ENCODE data around the gene ZNF772. TPM values are rescaled to one million over a fixed set of nuclear protein-coding genes. Genes with fewer than 3 reads are reported as not detected.
"Not testable (repeated sequence)": the region's sequence is repeated elsewhere in the genome, so short reads cannot be mapped to it uniquely, and the experiment has no call there.

ZNF772 gene
- total RNA-seq, 4 donors from 2014 or later, result 11.6 to 18.3 (median 12.2) TPM

GRCh38 chr19:57499680-57500395, 22.5 kb upstream of the ZNF772 start, which contains the start of gene ZNF773:
TSS of gene ZNF773 (plus strand) at chr19:57499938. CDS start at chr19:57500081, 143 bp downstream.
- H3K4me3 ChIP-seq (ENCODE audit: low read depth, poor library complexity, severe bottlenecking), result peak within 1 kb of the TSS; percentile 72
- peak; percentile 95 to 99 for DNase-seq (ENCODE audit: low spot score in 2 of 2)
- TF ChIP-seq POLR2A (IDR thresholded peaks at IDR 0.05), result peak in 1 of 2 donors; percentile 20
- WGBS, 2 donors, result 1 to 2% methylated on average over 24 to 27 of the region's 69 CpGs
- intact Hi-C loops (cut with DNase I; ENCODE audit: low total_unique reads), result not testable (repeated sequence)

GRCh38 chr19:57499332-57499679, 21.9 kb upstream of the ZNF772 start:
- intact Hi-C loops (cut with DNase I; ENCODE audit: low total_unique reads); DNase-seq (ENCODE audit: low spot score in 2 of 2); H3K4me3 ChIP-seq (ENCODE audit: low read depth, poor library complexity, severe bottlenecking): not testable (repeated sequence)

GRCh38 chr19:57488299-57488644, 10.9 kb upstream of the ZNF772 start:
- DNase-seq (ENCODE audit: low spot score in 2 of 2); intact Hi-C loops (cut with DNase I; ENCODE audit: low total_unique reads); H3K4me3 ChIP-seq (ENCODE audit: low read depth, poor library complexity, severe bottlenecking): not testable (repeated sequence)
- WGBS, 2 donors, result 0% methylated on average over 1 of the region's 1 CpG

- 1 to 4% methylated on average over 32 to 45 of the region's 69 CpGs for WGBS, 2 donors
- H3K4me3 ChIP-seq (ENCODE audit: low read depth, poor library complexity, severe bottlenecking), result peak within 1 kb of the TSS; percentile 92
- peak; percentile 91 to 98 for DNase-seq (ENCODE audit: low spot score in 2 of 2)
- intact Hi-C loops (cut with DNase I; ENCODE audit: low total_unique reads), result not testable (repeated sequence)
Observed at GRCh38 chr19:57487477-57488298, 10.3 kb upstream of the ZNF772 start, which contains the start of gene ZNF419. TSS of gene ZNF419 (plus strand) at chr19:57487750. CDS start at chr19:57487951, 201 bp downstream.

GRCh38 chr19:57473646-57474045, 3.7 kb downstream of the ZNF772 start:
- intact Hi-C loops (cut with DNase I; ENCODE audit: low total_unique reads), result no loop called here
- DNase-seq (ENCODE audit: low spot score in 2 of 2), result no peak
- H3K4me3 ChIP-seq (ENCODE audit: low read depth, poor library complexity, severe bottlenecking), result no peak overlapping the region
- no peak for TF ChIP-seq POLR2A (IDR thresholded peaks at IDR 0.05)
- TF ChIP-seq CTCF (IDR thresholded peaks at IDR 0.05), result no peak
- 97 to 99% methylated on average over 4 of the region's 4 CpGs for WGBS, 2 donors

GRCh38 chr19:57466489-57466888, 10.9 kb downstream of the ZNF772 start:
- intact Hi-C loops (cut with DNase I; ENCODE audit: low total_unique reads), result no loop called here
- TF ChIP-seq POLR2A (IDR thresholded peaks at IDR 0.05) (no peak), CTCF (IDR thresholded peaks at IDR 0.05) (no peak)
- H3K4me3 ChIP-seq (ENCODE audit: low read depth, poor library complexity, severe bottlenecking), result no peak overlapping the region
- DNase-seq (ENCODE audit: low spot score in 2 of 2), result no peak
- WGBS, 2 donors, result 93 to 94% methylated on average over 5 of the region's 5 CpGs

- no peak overlapping the region for H3K4me3 ChIP-seq (ENCODE audit: low read depth, poor library complexity, severe bottlenecking)
- TF ChIP-seq CTCF (IDR thresholded peaks at IDR 0.05) (no peak), POLR2A (IDR thresholded peaks at IDR 0.05) (no peak)
- WGBS, 2 donors, result 79 to 93% methylated on average over 5 of the region's 5 CpGs
- no peak for DNase-seq (ENCODE audit: low spot score in 2 of 2)
- intact Hi-C loops (cut with DNase I; ENCODE audit: low total_unique reads), result no loop called here
Observed at GRCh38 chr19:57465680-57466381, 11.5 kb downstream of the ZNF772 start.
